HT-29 (cell line): ENCODE measurements around the gene TAS2R1. TPM values are rescaled to one million over a fixed set of nuclear protein-coding genes. Genes with fewer than 3 reads are reported as not detected.
"Not testable (repeated sequence)": the region's sequence is repeated elsewhere in the genome, so short reads cannot be mapped to it uniquely, and the experiment has no call there.

Experiments
- DNase-seq: peaks from one replicate; pipeline ENCODE4 v3.0.0-alpha.2; 2015; ENCODE audit warnings: low spot score
- total RNA-seq: library from RNA; depleted of rRNA; stranded (reverse); fragments of >200 nt; shearing (Covaris generic); gene quantifications from 2 replicates; pipeline ENCODE4 v1.2.3, GENCODE V29; 2014

TAS2R1 gene
- total RNA-seq, 1 experiment from 2014 or later: not detected

DNA sequence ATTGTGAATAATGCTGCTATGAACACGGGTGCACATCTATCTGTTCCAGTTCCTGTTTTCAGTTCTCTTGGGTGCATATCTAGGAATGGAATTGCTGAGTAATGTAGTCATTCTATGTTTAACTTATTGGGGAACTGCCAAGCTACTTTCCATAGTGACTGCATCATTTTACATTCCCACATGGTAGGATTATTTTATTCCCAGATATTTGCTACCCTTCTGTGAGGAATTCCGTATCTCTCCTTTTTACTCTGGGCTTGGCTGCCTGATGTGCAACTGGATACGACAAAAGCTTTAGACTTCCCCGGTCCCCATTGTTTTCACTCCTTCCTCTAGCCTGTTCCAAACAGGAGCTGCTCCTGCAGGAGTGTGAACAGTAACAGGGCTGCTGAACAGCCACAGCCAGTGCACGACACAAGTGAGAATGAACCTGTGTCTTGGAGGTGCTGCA, 7.2 kb downstream of the TAS2R1 start:
- DNase-seq: no peak

DNA sequence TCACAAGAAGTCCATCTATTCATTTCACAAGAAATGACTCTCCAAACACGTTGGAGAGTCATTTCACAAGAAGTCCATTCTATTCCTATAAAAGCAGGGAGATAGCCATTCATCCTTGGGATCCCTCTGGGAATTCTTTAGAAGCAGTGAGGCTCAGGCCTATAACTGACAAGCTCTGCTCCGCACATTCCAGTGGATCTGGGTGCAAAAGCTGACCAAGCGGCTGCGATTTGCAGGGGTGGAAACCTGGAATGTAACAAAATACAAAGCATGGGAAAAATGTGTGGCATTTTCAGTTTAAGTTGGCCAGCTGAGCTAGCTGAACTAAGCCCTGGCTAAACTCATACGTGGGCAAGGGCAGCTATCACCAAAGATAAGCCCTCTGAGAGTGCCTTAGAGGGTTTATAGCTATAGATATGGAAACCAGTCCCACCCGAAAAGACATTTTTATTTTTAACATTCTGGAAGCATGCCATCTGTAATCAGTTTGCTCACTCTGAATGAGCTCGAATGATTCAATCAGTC, 8.7 kb downstream of the TAS2R1 start:
- no peak for DNase-seq

DNA sequence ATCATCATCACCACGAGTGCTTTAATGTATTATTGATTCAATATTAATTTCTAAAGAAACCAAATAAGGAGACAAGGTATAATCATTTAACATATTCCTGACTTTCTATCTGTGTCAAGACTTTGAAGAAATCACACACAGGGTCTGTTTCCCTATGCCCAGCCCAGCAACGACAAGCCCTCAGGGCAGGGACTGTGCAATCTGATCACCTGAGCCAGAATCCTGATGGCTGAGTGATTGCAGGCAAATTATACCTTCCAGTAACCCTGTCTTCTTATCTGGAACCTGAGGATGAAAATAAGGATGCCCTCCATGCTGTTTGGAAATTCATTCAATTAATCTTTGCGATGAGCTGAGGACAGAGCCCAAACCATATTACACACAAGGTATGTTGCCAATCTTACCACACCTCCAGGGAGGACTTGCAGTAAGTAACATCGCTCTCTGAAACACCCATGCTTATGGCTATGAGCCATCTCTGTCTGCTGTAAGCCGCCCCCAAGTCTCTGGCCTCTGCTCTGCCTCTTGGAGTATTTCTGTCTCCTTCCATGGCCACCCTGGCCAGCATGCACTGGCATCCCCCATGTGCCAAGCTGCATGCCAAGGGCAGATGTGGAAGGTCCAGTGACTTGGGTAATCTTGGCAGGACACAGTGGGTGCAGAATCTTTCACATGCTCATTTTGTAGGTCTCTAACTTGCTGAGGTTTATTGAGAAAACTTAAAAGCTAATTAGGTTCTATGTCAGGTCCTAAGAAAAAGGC, 10.6 kb downstream of the TAS2R1 start:
- no peak for DNase-seq

- DNase-seq: no peak
Observed at GRCh38 chr5:9617739-9618504, 12.2 kb downstream of the TAS2R1 start.

- DNase-seq: no peak
Observed at GRCh38 chr5:9617221-9617620, 12.9 kb downstream of the TAS2R1 start.

- no peak for DNase-seq
Observed at GRCh38 chr5:9615331-9615730, 14.8 kb downstream of the TAS2R1 start.

GRCh38 chr5:9613360-9613759, 16.8 kb downstream of the TAS2R1 start:
- no peak for DNase-seq

DNA sequence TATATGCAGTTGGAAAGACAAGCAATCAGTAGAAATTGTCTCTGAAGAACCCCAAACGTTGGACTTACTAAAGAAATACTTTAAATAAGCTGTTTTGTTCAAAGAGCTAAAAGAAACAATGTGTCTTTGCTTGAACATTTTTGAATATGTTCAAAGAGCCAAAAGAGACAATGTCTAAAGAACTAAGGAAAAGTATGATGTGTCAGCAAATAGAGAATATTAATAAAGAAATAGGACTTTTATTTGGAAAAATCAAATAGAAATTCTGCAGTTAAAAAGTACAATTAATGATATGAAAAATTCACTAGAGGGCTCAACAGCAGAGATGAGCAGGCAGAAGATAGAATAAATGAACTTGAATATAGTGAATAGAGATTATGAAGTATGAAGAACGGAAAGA, 19.2 kb downstream of the TAS2R1 start:
- no peak for DNase-seq

GRCh38 chr5:9610364-9610763, 19.8 kb downstream of the TAS2R1 start:
- DNase-seq: no peak

- DNase-seq: no peak
Observed at GRCh38 chr5:9608093-9608492, 22.1 kb downstream of the TAS2R1 start.

GRCh38 chr5:9605041-9605838, 24.9 kb downstream of the TAS2R1 start:
- no peak for DNase-seq

DNA sequence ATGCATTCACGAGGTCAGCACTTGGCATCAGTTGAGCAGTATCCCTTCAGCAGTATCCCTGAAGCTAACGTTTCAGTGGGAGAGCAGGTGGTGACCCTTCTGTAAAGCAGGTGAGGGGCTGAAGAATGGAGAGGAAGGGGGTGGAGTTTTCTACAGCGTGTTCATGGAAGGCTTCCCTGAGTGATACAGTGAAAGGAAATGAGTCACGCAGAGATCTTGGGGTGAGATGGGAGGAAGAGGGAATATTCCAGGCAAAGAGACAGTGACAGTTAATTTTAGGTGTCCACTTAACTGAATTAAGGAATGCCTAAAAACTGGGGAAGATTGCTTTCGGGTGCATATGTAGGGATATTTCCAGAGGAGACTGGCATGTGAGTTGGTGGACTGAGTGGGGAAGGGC, 25.7 kb downstream of the TAS2R1 start:
- no peak for DNase-seq

DNA sequence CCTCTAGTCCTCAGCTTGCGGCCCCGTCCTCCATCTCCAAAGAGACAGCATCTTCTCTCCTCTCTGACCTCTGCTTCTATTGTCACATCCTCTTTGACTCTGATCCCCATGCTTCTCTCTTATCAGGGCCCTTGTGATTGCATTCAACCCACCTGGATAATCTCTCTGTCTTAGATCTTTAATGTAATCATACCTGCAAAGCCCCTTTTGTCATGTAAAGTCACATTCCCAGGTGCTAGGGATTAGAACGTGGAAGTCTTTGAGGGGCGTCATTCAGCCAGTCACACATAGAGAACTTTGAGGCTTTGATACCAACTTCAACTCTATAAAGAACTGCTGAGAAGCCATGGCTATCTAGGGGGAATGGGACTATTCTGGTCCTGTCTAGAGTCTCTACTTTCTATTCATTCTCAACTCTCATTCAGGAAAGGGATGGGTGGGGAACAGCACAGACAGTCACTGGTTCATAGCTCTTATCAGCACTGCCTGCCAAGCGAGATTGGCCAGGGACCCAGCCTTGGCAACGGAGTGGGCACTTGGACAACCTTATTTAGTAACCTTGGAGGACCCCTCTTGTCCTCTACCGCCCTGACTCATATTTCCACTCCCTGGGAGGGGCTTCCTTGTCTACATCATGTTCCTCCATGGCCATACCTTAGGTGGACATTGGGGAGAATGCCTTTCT, 29.0 kb downstream of the TAS2R1 start:
- DNase-seq: no peak

- no peak for DNase-seq
Observed at GRCh38 chr5:9599391-9599790, 30.8 kb downstream of the TAS2R1 start.

DNA sequence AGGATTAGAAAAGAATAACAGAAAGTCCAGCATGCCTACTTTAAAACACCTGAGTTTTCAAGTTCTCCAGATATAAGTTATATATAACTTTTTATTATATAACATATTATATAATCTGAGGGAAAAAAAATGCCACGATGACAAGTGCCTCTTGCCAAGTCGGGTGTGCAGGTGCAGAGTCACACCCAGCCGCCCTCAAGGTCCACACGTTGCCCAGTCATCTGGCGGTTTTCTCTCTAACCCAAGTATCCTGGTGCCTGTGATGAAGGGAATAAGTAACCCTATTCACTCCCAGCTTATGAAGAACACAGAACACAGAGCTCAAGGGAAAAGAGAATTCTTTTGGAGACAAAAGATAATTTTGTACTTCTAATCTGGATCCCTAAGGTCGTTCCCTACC, 31.8 kb downstream of the TAS2R1 start:
- not testable (repeated sequence) for DNase-seq

- not testable (repeated sequence) for DNase-seq
Observed at GRCh38 chr5:9597322-9597721, 32.8 kb downstream of the TAS2R1 start.

GRCh38 chr5:9596824-9597223, 33.3 kb downstream of the TAS2R1 start:
- no peak for DNase-seq

DNA sequence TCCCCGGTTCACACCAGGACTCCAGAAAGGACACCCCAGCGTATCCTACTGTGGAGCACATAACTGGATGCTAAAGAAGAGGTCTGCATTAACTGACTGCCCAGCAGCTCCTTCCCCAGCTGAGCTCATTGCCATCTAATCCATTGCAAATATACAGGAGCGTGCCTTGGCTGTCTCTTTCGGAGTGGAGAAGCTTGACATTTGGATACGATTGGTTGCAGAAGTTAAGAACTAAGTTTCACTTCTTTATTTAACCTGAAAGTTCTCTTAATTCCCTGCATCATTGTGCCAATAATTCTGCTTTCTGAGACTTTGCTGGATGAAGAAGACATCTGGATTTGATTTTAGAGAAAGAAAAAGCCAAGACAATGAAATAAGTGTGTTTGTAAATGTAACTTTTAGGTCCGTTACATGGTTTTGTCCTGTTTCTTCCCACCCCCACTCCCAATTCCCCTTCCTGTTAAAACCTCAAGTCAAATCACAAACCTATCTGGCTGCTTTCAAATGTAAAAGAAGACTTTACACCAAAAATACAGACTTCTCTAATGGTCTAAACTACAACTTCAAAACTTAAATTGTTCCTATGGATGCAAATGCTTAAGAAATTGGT, 33.9 kb downstream of the TAS2R1 start:
- DNase-seq: no peak

- DNase-seq: no peak
Observed at GRCh38 chr5:9594913-9595312, 35.2 kb downstream of the TAS2R1 start.

- no peak for DNase-seq
Observed at GRCh38 chr5:9589049-9589835, 40.9 kb downstream of the TAS2R1 start.
